ENCODE data around the gene TNS3.

- TF ChIP-seq CTCF (IDR thresholded peaks at IDR 0.05) (peak; percentile 87), EZH2 (IDR thresholded peaks at IDR 0.05; ENCODE audit: borderline replicate concordance, insufficient read depth, low read depth, low read length, poor library complexity, severe bottlenecking) (no peak)
Measured at GRCh38 chr7:47254081-47254977, 327.6 kb downstream of the TNS3 start.

Data from B cell (primary cell).